Measurements from ENCODE around the gene SSX2IP. TPM values are rescaled to one million over a fixed set of nuclear protein-coding genes. Genes with fewer than 3 reads are reported as not detected.

The SSX2IP gene
- total RNA-seq, 4 donors from 2014 or later = 10.8 to 21.9 (median 17.0) TPM

GRCh38 chr1:84687714-84688462 lies 2.4 kb downstream of the SSX2IP start:
- TF ChIP-seq POLR2A (IDR thresholded peaks at IDR 0.05) (no peak), EP300 (IDR thresholded peaks at IDR 0.05) (no peak), CTCF (IDR thresholded peaks at IDR 0.05) (no peak), POLR2AphosphoS5 (IDR thresholded peaks at IDR 0.05) (no peak)
- H3K9me3 ChIP-seq = no peaks in the 10 kb centered on the region
- WGBS, 2 donors (ENCODE audit: low coverage in 1 of 2) = 61 to 68% methylated on average over 4 to 5 of the region's 5 CpGs
- H3K36me3 ChIP-seq = no peaks in the 10 kb centered on the region
- H3K4me1 ChIP-seq = peaks cover 0 to 49% (median 5%) of the 10 kb centered on the region in 3 donors
- peak overlapping the region in 1 of 4 donors; percentile 91 for H3K27ac ChIP-seq
- no peak overlapping the region for H3K4me3 ChIP-seq
- ATAC-seq = no peak
- no peaks in the 10 kb centered on the region for H3K27me3 ChIP-seq

- Histone ChIP-seq H3K9me3 (no peaks in the 10 kb centered on the region), H3K4me3 (no peak overlapping the region), H3K4me1 (peaks cover 0 to 46% (median 4%) of the 10 kb centered on the region in 3 donors), H3K27me3 (no peaks in the 10 kb centered on the region), H3K27ac (no peak overlapping the region), H3K36me3 (no peaks in the 10 kb centered on the region)
- 60 to 92% methylated on average over 1 of the region's 1 CpG for WGBS, 2 donors (ENCODE audit: low coverage in 1 of 2)
- no peak for ATAC-seq
- no peak for TF ChIP-seq POLR2A (IDR thresholded peaks at IDR 0.05)
- no peak for TF ChIP-seq EP300 (IDR thresholded peaks at IDR 0.05)
- no peak for TF ChIP-seq CTCF (IDR thresholded peaks at IDR 0.05)
- no peak for TF ChIP-seq POLR2AphosphoS5 (IDR thresholded peaks at IDR 0.05)
These were observed 4.0 kb downstream of the SSX2IP start for GRCh38 chr1:84686223-84686622.

- Histone ChIP-seq H3K4me3 (no peak overlapping the region), H3K4me1 (peaks cover 0 to 28% (median 0%) of the 10 kb centered on the region in 3 donors), H3K27ac (no peak overlapping the region), H3K9me3 (no peaks in the 10 kb centered on the region), H3K27me3 (no peaks in the 10 kb centered on the region), H3K36me3 (no peaks in the 10 kb centered on the region)
- no peak for TF ChIP-seq CTCF (IDR thresholded peaks at IDR 0.05)
- no peak for TF ChIP-seq POLR2AphosphoS5 (IDR thresholded peaks at IDR 0.05)
- no peak for TF ChIP-seq POLR2A (IDR thresholded peaks at IDR 0.05)
- no peak for TF ChIP-seq EP300 (IDR thresholded peaks at IDR 0.05)
- WGBS, 2 donors (ENCODE audit: low coverage in 1 of 2) = 79 to 80% methylated on average over 2 of the region's 2 CpGs
- no peak for ATAC-seq
These were observed 6.8 kb downstream of the SSX2IP start for GRCh38 chr1:84683508-84683907.

GRCh38 chr1:84682047-84682446 lies 8.2 kb downstream of the SSX2IP start:
- TF ChIP-seq POLR2A (IDR thresholded peaks at IDR 0.05) = no peak
- no peak for TF ChIP-seq CTCF (IDR thresholded peaks at IDR 0.05)
- TF ChIP-seq POLR2AphosphoS5 (IDR thresholded peaks at IDR 0.05) = no peak
- TF ChIP-seq EP300 (IDR thresholded peaks at IDR 0.05) = no peak

More at GRCh38 chr1:84682047-84682446, 8.2 kb downstream of the SSX2IP start:
- ATAC-seq = no peak
- Histone ChIP-seq H3K9me3 (peaks cover 0 to 3% (median 0%) of the 10 kb centered on the region in 3 donors), H3K4me1 (peaks cover 0 to 14% (median 0%) of the 10 kb centered on the region in 3 donors), H3K27ac (no peak overlapping the region), H3K36me3 (no peaks in the 10 kb centered on the region), H3K27me3 (no peaks in the 10 kb centered on the region), H3K4me3 (no peak overlapping the region)
- 98 to 100% methylated on average over 4 to 5 of the region's 5 CpGs for WGBS, 2 donors (ENCODE audit: low coverage in 1 of 2)
